Lower lobe of right lung (tissue), 2 donors: Measurements from ENCODE around the gene KDM7A. TPM values are rescaled to one million over a fixed set of nuclear protein-coding genes. Genes with fewer than 3 reads are reported as not detected.
"Not testable (repeated sequence)": the region's sequence is repeated elsewhere in the genome, so short reads cannot be mapped to it uniquely, and the experiment has no call there.

Experiments used
- ATAC-seq, 2 donors: fragments of 200-7000 bp; cut with Tn5 transposase; one replicate each; pipeline ENCODE4 v1.9.1; 2020 to 2022; ENCODE audit warnings: mild to moderate bottlenecking in 2 of 2, moderate library complexity in 2 of 2
- DNase-seq: peaks from one replicate; pipeline ENCODE4 v3.0.0-alpha.2; 2020
- H3K27ac ChIP-seq: fragments of 200-600 bp; one replicate; pipeline ENCODE4 v1.8.0; 2022
- H3K27me3 ChIP-seq: fragments of 200-600 bp; one replicate; pipeline ENCODE4 v1.8.0; 2022; ENCODE audit warnings: low read depth
- H3K36me3 ChIP-seq: fragments of 200-600 bp; one replicate; pipeline ENCODE4 v1.8.0; 2022; ENCODE audit warnings: mild to moderate bottlenecking
- H3K4me1 ChIP-seq: fragments of 200-600 bp; one replicate; pipeline ENCODE4 v1.8.0; 2022
- H3K4me3 ChIP-seq: fragments of 200-600 bp; one replicate; pipeline ENCODE4 v1.8.0; 2022; ENCODE audit warnings: mild to moderate bottlenecking
- H3K9me3 ChIP-seq: fragments of 200-600 bp; one replicate; pipeline ENCODE4 v1.8.0; 2022
- CTCF ChIP-seq: fragments of 200-600 bp; IDR thresholded peaks from one replicate; pipeline ENCODE4 v1.8.0; 2022; ENCODE audit warnings: antibody characterized with exemption, mild to moderate bottlenecking
- intact Hi-C: fragments of 100-400 bp; cut with DNase I; formaldehyde crosslinking; loops from one replicate; pipeline ENCODE4 v1.11.0; 2022
- total RNA-seq: library from RNA; stranded (reverse); fragmentation: NEBNext Ultra II Directional; extraction: Animal tissue kit (Norgen Biotek cat#: 25700); gene quantifications from one replicate; pipeline ENCODE4 v1.2.1, GENCODE V29; 2021
- donor health status: DM: no; HTN: yes; CAD: no; lungs with severe emphysema.

The KDM7A gene
- total RNA-seq, 1 donor from 2014 or later = 17.9 TPM

GRCh38 chr7:140126435-140127034 is 50.2 kb downstream of the KDM7A start:
- TF ChIP-seq CTCF = no peak
- Histone ChIP-seq H3K27ac (no peak overlapping the region), H3K4me1 (no peaks in the 10 kb centered on the region), H3K36me3 (peaks cover 77% of the 10 kb centered on the region), H3K27me3 (no peaks in the 10 kb centered on the region), H3K4me3 (no peak overlapping the region), H3K9me3 (no peaks in the 10 kb centered on the region)
- intact Hi-C loops = no loop called here
- no peak for DNase-seq
- no peak for ATAC-seq

GRCh38 chr7:140122965-140123364 is 53.8 kb downstream of the KDM7A start:
- H3K27me3 ChIP-seq = no peaks in the 10 kb centered on the region
- TF ChIP-seq CTCF = no peak
- no peak overlapping the region for H3K4me3 ChIP-seq
- no peaks in the 10 kb centered on the region for H3K4me1 ChIP-seq
- H3K9me3 ChIP-seq = no peaks in the 10 kb centered on the region
- DNase-seq (no peak), ATAC-seq (no peak)
- peaks cover 78% of the 10 kb centered on the region for H3K36me3 ChIP-seq
- H3K27ac ChIP-seq = no peak overlapping the region
- intact Hi-C loops = no loop called here

- intact Hi-C loops = no loop called here
- DNase-seq (no peak), ATAC-seq (no peak)
- Histone ChIP-seq H3K27me3 (no peaks in the 10 kb centered on the region), H3K36me3 (peaks cover 76% of the 10 kb centered on the region), H3K4me1 (no peaks in the 10 kb centered on the region), H3K4me3 (no peak overlapping the region), H3K9me3 (no peaks in the 10 kb centered on the region), H3K27ac (no peak overlapping the region)
- no peak for TF ChIP-seq CTCF
Observed at GRCh38 chr7:140121326-140121725, 55.5 kb downstream of the KDM7A start.

DNA sequence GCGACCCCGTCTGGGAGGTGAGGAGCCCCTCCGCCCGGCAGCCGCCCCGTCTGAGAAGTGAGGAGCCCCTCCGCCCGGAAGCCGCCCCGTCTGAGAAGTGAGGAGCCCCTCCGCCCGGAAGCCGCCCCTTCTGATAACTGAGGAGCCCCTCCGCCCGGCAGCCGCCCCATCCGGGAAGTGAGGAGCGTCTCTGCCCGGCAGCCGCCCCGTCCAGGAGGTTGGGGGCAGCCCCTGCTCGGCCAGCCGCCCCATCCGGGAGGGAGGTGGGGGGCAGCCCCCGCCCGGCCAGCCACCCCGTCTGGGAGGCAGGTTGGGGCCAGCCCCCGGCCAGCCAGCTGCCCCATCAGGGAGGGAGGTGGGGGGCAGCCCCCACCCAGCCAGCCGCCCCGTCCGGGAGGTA is 62.0 kb downstream of the KDM7A start:
- H3K27me3 ChIP-seq, H3K4me3 ChIP-seq, intact Hi-C loops, H3K4me1 ChIP-seq, ATAC-seq, DNase-seq, H3K9me3 ChIP-seq, H3K27ac ChIP-seq: not testable (repeated sequence)
- peaks cover 69% of the 10 kb centered on the region for H3K36me3 ChIP-seq

GRCh38 chr7:140108777-140109176 is 68.0 kb downstream of the KDM7A start:
- H3K4me1 ChIP-seq, H3K9me3 ChIP-seq, H3K27me3 ChIP-seq, intact Hi-C loops, H3K27ac ChIP-seq, H3K4me3 ChIP-seq, ATAC-seq, DNase-seq: not testable (repeated sequence)
- peaks cover 51% of the 10 kb centered on the region for H3K36me3 ChIP-seq

- H3K9me3 ChIP-seq = no peaks in the 10 kb centered on the region
- peaks cover 99% of the 10 kb centered on the region for H3K36me3 ChIP-seq
- H3K27me3 ChIP-seq = no peaks in the 10 kb centered on the region
- ATAC-seq (no peak), DNase-seq (no peak)
- no peaks in the 10 kb centered on the region for H3K4me1 ChIP-seq
- intact Hi-C loops = no loop called here
- no peak overlapping the region for H3K27ac ChIP-seq
- H3K4me3 ChIP-seq = no peak overlapping the region
- no peak for TF ChIP-seq CTCF
Observed at GRCh38 chr7:140096459-140096858, 80.3 kb downstream of the KDM7A start.

DNA sequence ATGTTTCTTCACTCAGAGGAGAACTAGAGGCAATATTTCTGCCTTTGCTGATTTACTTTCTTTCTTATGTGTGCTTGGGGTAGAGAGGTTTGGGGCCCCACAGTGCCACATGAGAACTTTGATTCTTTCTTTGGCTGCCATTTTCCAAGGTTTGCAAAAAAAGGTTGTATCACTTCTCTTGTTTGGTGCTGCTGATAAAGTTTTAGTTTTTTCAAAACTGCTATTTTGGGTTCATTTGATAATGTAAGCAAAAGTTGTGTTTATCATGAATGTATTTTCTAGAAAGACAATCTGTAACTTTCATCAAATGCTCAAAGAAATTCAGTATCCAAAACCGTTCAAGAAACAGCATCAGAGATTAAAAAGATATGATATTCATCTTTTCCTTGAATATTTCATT is 83.4 kb downstream of the KDM7A start:
- no peak for DNase-seq

More for the DNA sequence above, 83.4 kb downstream of the KDM7A start:
- Histone ChIP-seq H3K4me3 (no peak overlapping the region), H3K27ac (no peak overlapping the region), H3K4me1 (no peaks in the 10 kb centered on the region), H3K27me3 (no peaks in the 10 kb centered on the region), H3K9me3 (no peaks in the 10 kb centered on the region), H3K36me3 (peaks cover 100% of the 10 kb centered on the region)
- TF ChIP-seq CTCF = no peak
- no peak for ATAC-seq
- intact Hi-C loops = no loop called here
